DND-41 (cell line): ENCODE measurements around the gene NKX6-1.

Experiments
- CTCF ChIP-seq: IDR thresholded peaks from 2 replicates; pipeline ENCODE4 v1.5.1; 2012; ENCODE audit warnings: borderline replicate concordance, low read length, moderate library complexity, mild to moderate bottlenecking; ENCODE audit not compliant: poor library complexity, severe bottlenecking; ENCODE audit errors: extremely low read depth
- EZH2 ChIP-seq: IDR thresholded peaks from 3 replicates; pipeline ENCODE4 v1.6.1; 2012; ENCODE audit warnings: borderline replicate concordance, low read depth, mild to moderate bottlenecking, moderate library complexity, low read length, inconsistent platforms; ENCODE audit not compliant: severe bottlenecking

- TF ChIP-seq CTCF (no peak), EZH2 (no peak)
Observed at GRCh38 chr4:84530871-84531270, 31.8 kb upstream of the NKX6-1 start.
